Endodermal cell (in vitro differentiated cells): ENCODE measurements around the gene AMER1. TPM values are rescaled to one million over a fixed set of nuclear protein-coding genes. Genes with fewer than 3 reads are reported as not detected.
A peak's percentile ranks its signal among the peaks of the same experiment; 100 is the strongest.

ENCODE experiments used
- DNase-seq: peaks from one replicate; pipeline ENCODE4 v3.0.0-alpha.2; 2017
- H3K27ac ChIP-seq: 2 replicates; pipeline ENCODE4 v1.5.1; 2013; ENCODE audit warnings: mild to moderate bottlenecking, low read depth, low read length, moderate library complexity
- H3K27me3 ChIP-seq: 2 replicates; pipeline ENCODE4 v1.6.1; 2013; ENCODE audit warnings: mild to moderate bottlenecking, low read length, moderate library complexity; ENCODE audit not compliant: insufficient read depth, control insufficient read depth, poor library complexity, severe bottlenecking
- H3K36me3 ChIP-seq: 2 replicates; pipeline ENCODE4 v1.7.0; 2013; ENCODE audit warnings: mild to moderate bottlenecking, low read length, moderate library complexity; ENCODE audit not compliant: control insufficient read depth, insufficient read depth
- H3K4me1 ChIP-seq: one replicate; pipeline ENCODE4 v1.7.0; 2013; ENCODE audit warnings: low read length; ENCODE audit not compliant: control insufficient read depth, insufficient read depth
- H3K4me3 ChIP-seq: 2 replicates; pipeline ENCODE4 v1.5.1; 2013; ENCODE audit warnings: mild to moderate bottlenecking, low read length, moderate library complexity
- H3K9ac ChIP-seq: 2 replicates; pipeline ENCODE4 v1.6.1; 2013; ENCODE audit warnings: mild to moderate bottlenecking, low read length, moderate library complexity; ENCODE audit not compliant: poor library complexity, severe bottlenecking; ENCODE audit errors: extremely low read depth
- H3K9me3 ChIP-seq: 2 replicates; pipeline ENCODE4 v1.6.1; 2013; ENCODE audit warnings: mild to moderate bottlenecking, low read length, moderate library complexity; ENCODE audit not compliant: control insufficient read depth
- H3K27ac Mint-ChIP-seq: 2 replicates; pipeline ENCODE4 v1.8.0; 2020; ENCODE audit warnings: mixed read lengths
- H3K27me3 Mint-ChIP-seq: 2 replicates; pipeline ENCODE4 v1.8.0; 2021; ENCODE audit warnings: mild to moderate bottlenecking, mixed read lengths; ENCODE audit not compliant: insufficient read depth
- H3K36me3 Mint-ChIP-seq: 2 replicates; pipeline ENCODE4 v1.8.0; 2020; ENCODE audit warnings: low read depth, mixed read lengths
- H3K4me1 Mint-ChIP-seq: 2 replicates; pipeline ENCODE4 v1.8.0; 2020; ENCODE audit warnings: mixed read lengths
- H3K4me3 Mint-ChIP-seq: 2 replicates; pipeline ENCODE4 v1.8.0; 2020; ENCODE audit warnings: mild to moderate bottlenecking, moderate library complexity, mixed read lengths
- H3K9me3 Mint-ChIP-seq: 2 replicates; pipeline ENCODE4 v1.8.0; 2020; ENCODE audit warnings: mild to moderate bottlenecking, mixed read lengths
- WGBS, 2 experiments: methylation state at CpG; one replicate each; pipeline versions ENCODE4 v1.1.5 to v1.1.7; 2013; ENCODE audit warnings: missing lambda C conversion rate in 2 of 2, mixed read lengths in 1 of 2; ENCODE audit not compliant: insufficient coverage in 1 of 2, insufficient read length in 1 of 2; 5-methylcytosine and 5-hydroxymethylcytosine counted together
- total RNA-seq, 2 donors: library from RNA; stranded (reverse); fragmentation: NEBNext Ultra II Directional in 1 of 2; extraction: Animal tissue kit (Norgen Biotek cat#: 25700) in 1 of 2; gene quantifications; 2 replicates in 1 of 2; 3 replicates in 1 of 2; pipeline ENCODE4 v1.2.1, GENCODE V29; 2021
- TF ChIP-seq, protein P1 (sequence below): fragments of 200-600 bp; sonication (generic); conservative IDR thresholded peaks from 2 replicates; pipeline ENCODE4 v1.5.0; 2021; ENCODE audit warnings: antibody characterized with exemption, mild to moderate bottlenecking

Gene AMER1
- total RNA-seq, 2 donors from 2014 or later: 11.2 to 12.0 TPM

- peak; percentile 9 for DNase-seq
- peaks cover 23% of the 10 kb centered on the region for H3K36me3 Mint-ChIP-seq
- WGBS, 2 experiments: 94% methylated on average over 18 of the region's 19 CpGs; no CpG with 5 or more reads in 1 of the 2 experiments
Measured at GRCh38 chrX:64191281-64192010, 14.1 kb downstream of the AMER1 start.

DNA sequence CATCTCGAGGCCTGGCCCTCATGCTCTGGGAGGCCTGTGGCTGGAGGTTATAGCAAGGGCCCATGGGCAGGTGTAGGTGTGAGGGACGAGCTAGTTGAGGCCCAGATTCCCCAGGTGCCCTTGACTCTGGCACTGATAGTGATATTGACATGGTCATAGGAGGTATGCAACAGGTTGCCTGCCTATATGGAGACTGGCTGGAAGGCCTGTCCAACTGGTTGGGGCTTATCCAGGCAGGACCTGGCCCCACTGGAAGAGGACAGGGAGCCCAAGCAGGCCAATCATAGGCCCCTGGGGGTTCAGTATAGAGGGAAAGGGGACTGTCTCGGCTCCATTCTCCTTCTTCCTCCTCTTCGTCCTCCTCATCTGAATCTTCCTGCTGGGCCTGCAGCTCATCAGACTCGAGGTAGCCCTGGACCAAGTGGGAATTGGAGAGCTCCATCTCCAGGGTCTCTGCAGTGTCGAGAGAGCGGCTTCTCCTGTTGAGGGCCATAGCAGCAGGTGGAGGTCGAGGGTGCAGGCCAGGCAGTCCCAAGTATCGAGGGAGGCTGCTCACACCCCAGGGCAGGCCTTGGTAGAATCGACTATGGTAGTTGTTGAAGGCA lies 15.3 kb downstream of the AMER1 start:
- Histone ChIP-seq H3K36me3 (no peaks in the 10 kb centered on the region), H3K9me3 (no peaks in the 10 kb centered on the region), H3K4me1 (no peaks in the 10 kb centered on the region), H3K4me3 (no peak overlapping the region), H3K27ac (no peak overlapping the region), H3K27me3 (no peaks in the 10 kb centered on the region), H3K9ac (no peak overlapping the region)
- peaks cover 23% of the 10 kb centered on the region for H3K36me3 Mint-ChIP-seq
- H3K9me3 Mint-ChIP-seq: peaks cover 51% of the 10 kb centered on the region
- H3K4me3 Mint-ChIP-seq: no peak overlapping the region
- no peaks in the 10 kb centered on the region for H3K27me3 Mint-ChIP-seq
- TF ChIP-seq, protein P1, sequence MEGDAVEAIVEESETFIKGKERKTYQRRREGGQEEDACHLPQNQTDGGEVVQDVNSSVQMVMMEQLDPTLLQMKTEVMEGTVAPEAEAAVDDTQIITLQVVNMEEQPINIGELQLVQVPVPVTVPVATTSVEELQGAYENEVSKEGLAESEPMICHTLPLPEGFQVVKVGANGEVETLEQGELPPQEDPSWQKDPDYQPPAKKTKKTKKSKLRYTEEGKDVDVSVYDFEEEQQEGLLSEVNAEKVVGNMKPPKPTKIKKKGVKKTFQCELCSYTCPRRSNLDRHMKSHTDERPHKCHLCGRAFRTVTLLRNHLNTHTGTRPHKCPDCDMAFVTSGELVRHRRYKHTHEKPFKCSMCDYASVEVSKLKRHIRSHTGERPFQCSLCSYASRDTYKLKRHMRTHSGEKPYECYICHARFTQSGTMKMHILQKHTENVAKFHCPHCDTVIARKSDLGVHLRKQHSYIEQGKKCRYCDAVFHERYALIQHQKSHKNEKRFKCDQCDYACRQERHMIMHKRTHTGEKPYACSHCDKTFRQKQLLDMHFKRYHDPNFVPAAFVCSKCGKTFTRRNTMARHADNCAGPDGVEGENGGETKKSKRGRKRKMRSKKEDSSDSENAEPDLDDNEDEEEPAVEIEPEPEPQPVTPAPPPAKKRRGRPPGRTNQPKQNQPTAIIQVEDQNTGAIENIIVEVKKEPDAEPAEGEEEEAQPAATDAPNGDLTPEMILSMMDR: no peak
- H3K4me1 Mint-ChIP-seq: peaks cover 3% of the 10 kb centered on the region
- 95% methylated on average over 9 of the region's 10 CpGs; no CpG with 5 or more reads in 1 of the 2 experiments for WGBS, 2 experiments
- no peak overlapping the region for H3K27ac Mint-ChIP-seq
- no peak for DNase-seq

More at GRCh38 chrX:64191281-64192010, 14.1 kb downstream of the AMER1 start:
- no peaks in the 10 kb centered on the region for H3K27me3 ChIP-seq
- H3K9me3 ChIP-seq: no peaks in the 10 kb centered on the region
- Mint-ChIP-seq H3K4me3 (no peak overlapping the region), H3K9me3 (peaks cover 59% of the 10 kb centered on the region), H3K4me1 (peaks cover 3% of the 10 kb centered on the region), H3K27ac (no peak overlapping the region), H3K27me3 (no peaks in the 10 kb centered on the region)
- H3K4me1 ChIP-seq: no peaks in the 10 kb centered on the region
- no peaks in the 10 kb centered on the region for H3K36me3 ChIP-seq
- H3K4me3 ChIP-seq: no peak overlapping the region
- TF ChIP-seq, protein P1: no peak
- H3K9ac ChIP-seq: no peak overlapping the region
- no peak overlapping the region for H3K27ac ChIP-seq

- Histone ChIP-seq H3K27me3 (no peaks in the 10 kb centered on the region), H3K4me3 (no peak overlapping the region), H3K36me3 (no peaks in the 10 kb centered on the region), H3K27ac (no peak overlapping the region), H3K4me1 (no peaks in the 10 kb centered on the region), H3K9me3 (no peaks in the 10 kb centered on the region), H3K9ac (no peak overlapping the region)
- DNase-seq: no peak
- peaks cover 3% of the 10 kb centered on the region for H3K4me1 Mint-ChIP-seq
- H3K4me3 Mint-ChIP-seq: no peak overlapping the region
- peaks cover 43% of the 10 kb centered on the region for H3K9me3 Mint-ChIP-seq
- H3K36me3 Mint-ChIP-seq: peaks cover 23% of the 10 kb centered on the region
- 91% methylated on average over 3 of the region's 3 CpGs; no CpG with 5 or more reads in 1 of the 2 experiments for WGBS, 2 experiments
- no peak overlapping the region for H3K27ac Mint-ChIP-seq
- H3K27me3 Mint-ChIP-seq: no peaks in the 10 kb centered on the region
- TF ChIP-seq, protein P1: no peak
Measured at GRCh38 chrX:64188901-64189300, 16.6 kb downstream of the AMER1 start.
